GM12873 (cell line): ENCODE data around the gene GPD1L.

ENCODE experiments used
- TF ChIP-seq, protein P1 (sequence below): IDR thresholded peaks from 2 replicates; pipeline ENCODE4 v1.5.1; 2012; ENCODE audit warnings: low read depth, mild to moderate bottlenecking, moderate library complexity, low read length, control low read depth; ENCODE audit not compliant: insufficient read depth; ENCODE audit errors: missing control alignments

GPD1L gene

DNA sequence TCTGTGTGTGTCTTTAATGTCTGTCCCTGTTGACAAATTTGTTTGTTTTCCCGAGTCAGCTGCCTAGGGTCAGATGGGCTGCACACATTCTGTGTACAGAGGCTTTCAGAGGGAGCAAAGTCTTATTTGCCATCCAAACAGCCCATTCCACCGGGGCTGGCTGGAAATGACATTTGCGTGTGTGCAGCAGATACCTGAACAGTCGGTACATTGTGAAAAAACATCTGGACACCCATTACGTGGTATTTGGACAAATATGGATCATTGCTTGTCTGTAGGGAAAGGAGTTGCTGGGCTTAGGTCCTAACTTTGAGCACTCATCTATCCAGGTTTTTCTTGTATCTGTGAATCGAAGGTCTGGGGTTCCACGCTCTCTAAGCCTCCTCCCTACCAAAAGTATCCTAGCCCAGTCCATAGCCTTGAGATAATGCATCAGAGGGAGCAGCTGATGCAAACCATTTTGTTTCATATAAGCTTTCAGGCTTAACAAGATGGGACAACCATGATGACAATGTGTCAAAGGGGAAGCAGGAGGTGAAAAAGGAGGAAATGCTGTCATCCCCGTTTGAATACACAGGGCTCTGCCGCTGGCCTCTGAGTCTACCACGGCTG, 109.9 kb downstream of the GPD1L start:
- TF ChIP-seq, protein P1, sequence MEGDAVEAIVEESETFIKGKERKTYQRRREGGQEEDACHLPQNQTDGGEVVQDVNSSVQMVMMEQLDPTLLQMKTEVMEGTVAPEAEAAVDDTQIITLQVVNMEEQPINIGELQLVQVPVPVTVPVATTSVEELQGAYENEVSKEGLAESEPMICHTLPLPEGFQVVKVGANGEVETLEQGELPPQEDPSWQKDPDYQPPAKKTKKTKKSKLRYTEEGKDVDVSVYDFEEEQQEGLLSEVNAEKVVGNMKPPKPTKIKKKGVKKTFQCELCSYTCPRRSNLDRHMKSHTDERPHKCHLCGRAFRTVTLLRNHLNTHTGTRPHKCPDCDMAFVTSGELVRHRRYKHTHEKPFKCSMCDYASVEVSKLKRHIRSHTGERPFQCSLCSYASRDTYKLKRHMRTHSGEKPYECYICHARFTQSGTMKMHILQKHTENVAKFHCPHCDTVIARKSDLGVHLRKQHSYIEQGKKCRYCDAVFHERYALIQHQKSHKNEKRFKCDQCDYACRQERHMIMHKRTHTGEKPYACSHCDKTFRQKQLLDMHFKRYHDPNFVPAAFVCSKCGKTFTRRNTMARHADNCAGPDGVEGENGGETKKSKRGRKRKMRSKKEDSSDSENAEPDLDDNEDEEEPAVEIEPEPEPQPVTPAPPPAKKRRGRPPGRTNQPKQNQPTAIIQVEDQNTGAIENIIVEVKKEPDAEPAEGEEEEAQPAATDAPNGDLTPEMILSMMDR = no peak

DNA sequence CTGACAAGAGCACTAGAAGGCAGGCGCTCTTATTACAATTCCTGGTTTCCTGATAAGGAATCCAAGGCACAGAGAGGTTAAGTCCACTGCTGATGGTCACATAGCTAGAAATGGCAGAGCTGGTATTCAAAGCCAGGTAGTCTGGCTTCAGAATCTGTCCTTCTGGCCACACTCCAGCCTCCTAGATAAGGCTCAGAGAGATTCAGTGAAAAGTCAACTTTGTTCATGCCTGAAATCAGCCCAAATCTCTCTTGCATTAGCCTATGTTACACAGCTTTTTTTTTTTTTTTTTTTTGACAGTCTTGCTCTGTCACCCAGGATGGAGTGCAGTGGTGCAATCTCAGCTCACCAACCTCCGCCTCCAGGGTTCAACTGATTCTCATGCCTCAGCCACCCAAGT, 110.9 kb downstream of the GPD1L start:
- TF ChIP-seq, protein P1 = no peak
